ENCODE measurements around the gene ETV1.

Gene ETV1

DNA sequence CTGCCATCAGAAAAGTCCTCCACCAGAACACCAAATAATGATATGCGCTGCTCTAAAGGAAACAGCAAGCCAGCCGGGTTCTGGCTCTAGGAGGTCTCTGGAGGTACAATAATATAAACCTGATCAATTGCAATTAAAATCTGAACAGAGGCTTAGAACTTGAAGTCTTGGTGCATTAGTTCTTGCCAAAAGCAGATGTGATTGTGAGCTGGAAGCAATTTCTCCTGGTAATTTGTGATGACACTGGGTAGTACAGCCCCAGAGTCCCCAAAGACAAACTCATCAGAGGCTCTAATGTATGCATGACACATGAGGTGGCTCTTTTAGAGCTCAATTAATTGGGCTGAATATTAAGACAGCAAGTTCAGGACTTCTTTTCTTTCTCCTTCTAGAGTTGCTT, 3.3 kb downstream of the ETV1 start:
- no peak for DNase-seq

DNA sequence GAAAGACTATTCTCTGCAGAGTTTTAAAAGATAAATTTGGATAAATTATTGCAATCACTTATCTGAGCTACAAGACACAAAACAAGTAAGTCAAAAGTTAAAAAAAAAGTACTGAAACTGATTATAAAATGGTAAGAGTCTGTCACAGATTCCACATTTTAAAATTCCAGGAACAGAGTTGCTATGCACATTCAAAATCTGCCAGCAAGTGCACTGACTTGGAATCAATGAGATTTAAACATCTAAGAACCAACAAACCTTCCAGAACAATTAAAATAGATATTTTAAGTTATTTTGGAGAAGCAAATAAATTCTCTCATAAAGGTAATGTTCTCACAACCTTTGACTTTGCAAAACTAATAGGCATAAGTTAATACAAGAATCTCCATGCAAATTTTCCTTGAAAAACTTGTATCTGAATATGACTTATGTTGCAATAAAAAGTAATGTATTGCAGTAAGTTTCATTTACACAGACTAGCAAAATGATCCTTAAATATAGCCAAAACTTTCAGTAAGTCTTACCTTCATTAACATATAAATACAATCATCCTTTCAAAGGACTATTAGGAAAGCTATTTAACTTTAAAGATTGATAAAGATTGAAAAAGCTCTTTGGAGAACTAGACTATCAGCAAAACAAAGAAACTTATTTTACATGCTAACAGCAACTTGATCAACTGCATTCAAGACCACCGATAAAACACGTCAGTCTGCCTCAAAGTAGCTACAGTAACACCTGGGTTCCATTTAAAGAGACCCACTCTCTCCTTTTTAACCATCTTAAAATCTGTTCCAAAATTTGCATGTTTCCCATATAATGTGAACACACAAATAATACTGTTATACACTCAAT, 4.4 kb downstream of the ETV1 start:
- no peak for DNase-seq

DNA sequence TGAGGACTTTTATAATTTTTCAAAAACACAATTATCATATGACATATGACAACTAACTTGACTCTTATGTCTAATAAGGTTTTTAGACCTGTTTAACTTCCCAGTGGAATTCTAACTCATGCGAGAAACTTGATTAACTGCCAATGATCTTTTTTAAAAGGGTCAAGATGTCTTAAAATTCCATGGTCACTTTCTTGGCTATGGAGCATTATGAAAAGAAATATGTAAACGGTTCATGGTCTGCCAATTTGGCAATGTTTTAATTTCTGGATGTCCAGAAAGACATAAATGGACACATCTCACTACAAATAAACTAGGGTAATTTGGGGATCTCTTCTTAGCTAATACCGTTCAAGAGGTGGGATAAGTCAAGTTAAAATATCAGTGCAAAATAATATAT, 5.4 kb downstream of the ETV1 start:
- DNase-seq, result no peak

DNA sequence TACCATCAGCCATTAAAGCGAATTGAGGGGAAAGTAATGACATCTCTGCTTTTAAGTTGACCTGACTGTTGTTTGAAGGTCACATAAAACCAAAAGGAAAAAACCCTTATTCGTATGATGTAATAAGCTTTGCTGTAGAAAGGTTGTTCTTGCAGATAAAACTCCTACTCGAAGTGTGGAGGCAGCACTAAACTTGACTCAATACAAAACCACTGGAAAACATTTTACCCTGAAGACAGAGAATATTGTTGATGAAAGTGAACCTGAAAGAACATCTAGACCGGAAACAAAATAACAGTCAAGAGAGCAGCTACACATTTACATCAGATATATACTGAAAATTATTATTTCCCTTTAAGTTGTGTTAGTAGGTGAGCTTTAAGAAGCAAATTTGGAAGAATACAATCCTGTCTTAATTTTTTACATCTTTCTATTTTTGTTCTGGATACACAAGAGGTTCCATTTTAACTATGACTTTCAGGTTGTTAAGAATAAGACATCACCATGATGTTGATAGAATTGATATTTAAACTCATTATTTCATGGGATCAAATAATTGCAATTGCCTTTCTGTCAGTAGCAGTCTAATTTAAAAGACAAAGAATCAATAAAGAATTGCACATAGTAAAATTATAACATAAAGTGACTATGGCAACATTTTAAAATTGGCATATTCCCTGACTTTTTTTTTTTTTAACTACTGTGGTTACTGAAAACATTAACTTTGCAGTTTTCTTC, 6.4 kb downstream of the ETV1 start:
- DNase-seq, result no peak

DNA sequence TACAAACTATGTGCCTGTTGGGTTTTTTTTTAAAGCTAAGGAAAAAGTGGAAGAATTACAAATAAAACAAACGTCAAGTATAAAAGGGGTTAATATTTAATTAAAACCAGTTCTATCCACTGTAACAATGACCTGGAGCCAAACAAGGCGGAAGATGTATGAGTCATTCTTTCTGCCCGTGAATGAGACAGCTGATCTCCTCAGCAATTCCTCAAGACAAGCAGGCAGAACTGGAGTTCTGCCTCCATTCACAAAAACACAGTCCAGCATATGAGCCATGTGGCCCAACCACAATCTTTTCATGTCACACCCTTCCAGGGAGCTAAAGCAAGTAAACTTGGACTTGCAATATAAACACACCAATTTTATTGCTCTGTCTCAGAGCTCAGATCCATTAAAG, 8.4 kb downstream of the ETV1 start:
- no peak for DNase-seq

DNA sequence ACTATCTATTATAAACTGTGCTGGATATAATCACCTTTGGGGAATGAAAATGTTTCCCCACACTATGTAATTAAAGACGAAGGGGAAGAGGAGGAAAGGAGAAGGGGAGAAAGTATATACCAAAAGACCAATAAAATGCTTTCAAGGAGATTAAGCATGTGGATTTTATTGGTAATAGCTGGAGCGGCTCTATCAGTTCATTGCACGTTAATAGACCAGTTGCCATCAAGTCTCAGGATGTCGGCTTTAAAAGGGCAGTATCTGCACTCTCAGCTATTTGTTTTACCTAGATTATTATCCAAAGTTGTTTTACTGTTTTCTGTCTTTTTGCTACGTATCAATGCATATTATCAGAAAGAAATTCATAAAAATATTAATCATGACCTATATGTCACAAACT, 9.0 kb downstream of the ETV1 start:
- no peak for DNase-seq

DNA sequence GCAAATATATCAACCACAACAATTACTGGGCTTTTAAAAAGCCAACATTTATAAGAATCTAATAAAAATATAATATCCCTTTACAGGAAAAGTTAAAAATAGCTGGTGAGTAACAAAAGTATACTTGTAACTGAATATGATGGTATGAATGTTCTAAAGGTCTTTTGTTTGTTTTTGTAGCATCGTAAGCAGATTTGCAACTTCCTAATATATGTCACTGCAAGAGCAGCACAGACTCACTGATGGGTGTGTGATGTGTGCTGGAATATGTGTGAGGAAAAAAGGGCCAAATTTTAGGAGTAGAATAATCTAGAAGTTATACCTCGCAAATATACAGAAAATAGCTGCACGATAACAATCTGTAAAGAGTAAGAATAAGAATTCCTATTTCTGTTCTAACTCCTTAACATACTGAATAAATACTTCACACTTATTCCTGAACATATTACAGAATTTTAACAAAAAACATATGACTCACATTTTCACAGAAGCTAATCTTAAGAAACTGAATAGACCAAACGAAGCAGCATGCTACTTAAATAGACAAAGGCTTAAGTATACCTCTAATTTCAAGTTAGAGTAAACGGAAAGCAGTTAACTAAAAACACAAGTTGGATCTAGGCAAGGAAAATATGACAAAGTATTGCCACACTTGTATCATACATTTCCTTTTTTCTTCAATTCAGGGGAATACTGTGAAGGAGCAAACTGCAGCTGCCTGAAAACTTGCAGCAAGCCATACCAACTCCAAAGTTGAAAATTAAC, 9.6 kb downstream of the ETV1 start:
- DNase-seq, result no peak

DNA sequence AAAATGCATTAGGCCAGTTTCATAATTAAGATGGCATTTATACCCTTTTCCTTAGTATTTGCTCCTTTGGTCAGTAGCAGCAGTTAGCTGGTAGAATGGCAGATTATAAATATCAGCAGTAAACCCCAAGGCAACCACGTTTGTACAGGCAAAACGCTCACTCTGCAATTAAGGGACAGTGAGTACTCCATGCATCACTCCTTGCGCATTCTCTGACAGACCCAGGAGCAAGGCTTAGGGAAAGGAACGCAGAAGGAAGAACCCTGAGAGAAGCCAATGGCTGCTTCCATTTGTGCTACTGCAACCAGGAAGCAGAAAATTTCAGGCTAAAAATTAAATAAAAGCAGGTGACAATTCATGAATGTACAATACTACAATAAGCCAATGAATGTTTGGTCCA, 12.9 kb downstream of the ETV1 start:
- DNase-seq, result no peak

DNA sequence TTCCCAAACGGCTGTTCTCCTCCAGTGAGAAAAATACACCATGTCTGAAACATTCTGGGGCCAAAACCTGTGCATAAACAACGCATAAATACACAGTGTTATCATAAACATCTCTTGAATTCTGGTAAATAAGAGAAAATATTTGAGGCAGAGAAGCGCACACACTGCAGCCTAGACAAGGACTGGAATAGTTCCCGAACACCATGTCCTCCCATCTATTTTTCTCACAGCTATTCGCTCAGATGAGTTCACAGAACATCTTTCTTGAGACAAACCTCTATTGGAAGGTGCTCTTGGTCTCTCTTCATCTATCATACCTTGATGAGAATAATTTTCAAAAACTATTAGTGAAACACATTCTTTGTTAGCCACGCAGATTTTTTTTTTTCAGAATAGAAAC, 24.4 kb downstream of the ETV1 start:
- DNase-seq, result no peak

DNA sequence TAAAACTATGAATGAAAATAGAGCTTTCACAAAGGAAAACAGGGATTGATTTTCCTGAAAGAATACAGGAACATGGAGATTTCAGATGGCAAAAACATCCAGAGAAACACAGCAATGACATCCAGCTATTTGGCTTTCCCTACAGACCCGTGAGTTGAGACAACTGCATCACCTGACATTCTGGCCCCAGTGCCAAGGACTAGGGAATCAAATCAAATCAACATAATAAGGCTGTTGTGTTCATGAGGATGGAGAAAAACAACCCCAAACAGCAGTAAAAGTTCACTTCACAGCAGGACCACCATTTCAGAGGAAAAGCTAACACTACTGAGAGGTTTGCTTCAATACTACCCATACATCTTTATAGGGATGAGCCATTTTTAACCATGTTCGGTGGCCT, 25.5 kb downstream of the ETV1 start:
- no peak for DNase-seq

DNA sequence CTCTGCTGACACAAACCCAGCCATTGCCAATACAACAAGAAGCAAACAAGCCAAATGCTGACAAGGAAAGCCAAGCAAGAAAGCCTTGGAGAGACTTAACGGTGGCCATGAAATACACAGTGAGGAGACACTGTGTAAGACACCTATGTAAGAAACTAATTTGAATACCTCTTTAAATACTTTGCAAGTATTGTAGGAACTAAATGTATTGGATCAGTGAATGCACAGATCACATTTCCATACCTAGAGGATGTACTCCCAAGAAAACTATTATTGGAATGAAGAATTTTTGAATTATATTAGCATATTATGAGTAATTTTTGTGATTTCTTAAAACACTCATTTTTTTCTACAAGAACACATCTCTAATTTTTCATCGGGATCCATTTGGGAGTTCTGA, 34.0 kb downstream of the ETV1 start:
- no peak for DNase-seq

DNA sequence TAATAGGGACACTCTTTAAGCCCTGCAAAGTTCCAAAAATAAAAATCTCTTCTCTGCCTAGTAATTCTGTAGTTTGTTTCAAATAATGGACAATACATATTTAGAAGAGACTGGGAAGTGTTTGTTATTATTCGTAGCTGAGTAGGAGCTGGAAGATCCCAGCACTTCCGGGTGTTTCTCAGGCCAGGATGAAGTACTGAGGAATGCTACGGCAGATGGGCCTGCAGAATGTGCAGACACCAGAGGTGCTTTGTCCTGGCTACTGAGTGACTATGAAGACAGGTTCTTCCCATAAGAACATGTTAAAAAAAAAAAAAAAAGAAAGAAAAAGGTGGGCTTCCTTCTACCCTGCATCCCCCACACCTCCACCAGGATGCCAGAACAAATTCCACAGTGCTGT, 36.1 kb downstream of the ETV1 start:
- no peak for DNase-seq

DNA sequence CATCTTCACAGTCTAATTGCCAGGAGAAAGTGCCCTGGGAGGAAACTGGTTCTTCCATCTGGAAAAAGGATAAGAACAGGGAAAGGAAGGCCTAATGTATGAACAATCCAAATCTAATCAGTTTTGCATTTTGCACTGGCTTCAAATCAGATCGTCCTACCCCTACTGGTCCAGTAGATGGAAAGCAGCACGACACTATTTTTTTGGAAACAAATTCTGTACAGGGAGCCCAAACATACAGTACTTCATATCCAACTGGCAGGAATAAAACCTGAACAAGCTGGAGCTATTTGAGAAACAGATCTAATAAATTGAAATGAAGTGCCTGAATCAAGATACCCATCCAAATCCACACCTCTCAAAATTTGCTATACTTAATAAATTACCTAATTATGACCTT, 36.5 kb downstream of the ETV1 start:
- no peak for DNase-seq

DNA sequence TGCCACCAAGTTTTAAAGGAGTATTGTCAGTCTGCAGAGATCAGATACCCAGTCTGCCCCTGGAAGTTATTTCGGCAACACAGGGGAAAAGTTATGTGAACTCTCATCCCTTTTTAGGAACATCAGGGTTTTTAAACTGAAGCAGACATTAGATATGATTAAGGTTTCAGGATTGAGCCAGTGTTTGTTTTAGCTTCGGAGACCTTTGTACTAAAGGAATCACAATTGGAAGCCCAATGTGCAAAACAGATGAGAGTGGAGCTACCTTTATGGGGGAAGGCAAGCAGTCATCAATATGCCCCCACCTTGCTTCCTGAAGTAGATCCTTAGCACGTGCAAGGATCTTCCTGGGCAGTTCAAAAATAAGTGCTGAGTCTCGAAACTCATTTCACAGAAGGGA, 39.5 kb downstream of the ETV1 start:
- DNase-seq, result no peak

DNA sequence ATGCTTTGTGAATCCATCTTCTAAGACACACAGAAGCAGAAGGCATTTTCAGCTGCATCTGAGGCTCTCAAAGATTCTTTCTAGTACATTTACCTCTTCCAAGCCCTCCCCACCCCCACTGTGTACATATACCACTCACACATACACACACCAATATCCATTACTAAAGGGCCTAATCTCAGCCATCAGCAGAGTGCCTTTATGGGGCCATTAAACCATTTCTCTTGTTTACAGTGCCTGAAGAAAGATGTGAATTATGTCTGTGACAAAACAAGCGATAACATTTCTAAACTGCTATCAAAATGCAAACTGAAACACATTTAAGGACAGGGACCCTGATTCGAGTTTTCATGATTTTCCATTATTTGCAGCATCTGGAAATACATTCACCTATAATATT, 40.0 kb downstream of the ETV1 start:
- peak; percentile 92 for DNase-seq

DNA sequence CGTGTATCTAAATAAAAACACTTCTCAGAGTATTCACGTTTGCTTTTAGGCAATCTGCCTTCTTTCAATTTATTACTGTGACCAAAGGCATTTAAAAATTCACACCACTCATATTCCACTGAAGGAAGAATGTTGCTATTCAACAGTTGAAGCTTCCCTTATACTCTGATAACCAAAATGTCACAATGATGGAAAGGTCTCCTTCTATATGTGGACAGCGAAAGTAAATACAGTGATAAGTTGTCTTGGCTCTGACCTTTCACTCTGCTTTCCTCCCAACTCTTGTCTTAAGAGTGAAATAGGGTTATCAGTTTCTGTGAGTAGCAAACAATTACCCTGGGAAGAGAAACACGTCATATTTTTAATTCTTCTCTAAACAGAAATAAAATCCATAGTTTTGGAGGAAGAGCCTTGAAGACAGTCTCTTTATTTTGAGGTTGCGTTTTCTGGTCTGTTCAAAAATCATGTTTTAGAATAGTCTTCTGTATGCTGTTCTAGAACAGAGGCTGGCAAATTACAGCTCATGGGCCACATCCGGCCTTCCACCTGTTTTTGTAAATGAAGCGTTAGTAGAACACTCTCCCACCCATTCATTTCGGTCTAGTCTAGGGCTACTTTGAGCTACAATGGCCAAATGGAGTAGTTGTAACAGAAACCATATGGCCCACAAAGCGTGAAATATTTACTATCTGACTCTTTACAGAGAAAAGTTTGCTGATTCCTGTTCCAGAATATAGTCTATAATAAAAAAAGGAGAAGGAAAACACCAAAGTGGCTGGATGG, 41.3 kb downstream of the ETV1 start:
- DNase-seq, result no peak

DNA sequence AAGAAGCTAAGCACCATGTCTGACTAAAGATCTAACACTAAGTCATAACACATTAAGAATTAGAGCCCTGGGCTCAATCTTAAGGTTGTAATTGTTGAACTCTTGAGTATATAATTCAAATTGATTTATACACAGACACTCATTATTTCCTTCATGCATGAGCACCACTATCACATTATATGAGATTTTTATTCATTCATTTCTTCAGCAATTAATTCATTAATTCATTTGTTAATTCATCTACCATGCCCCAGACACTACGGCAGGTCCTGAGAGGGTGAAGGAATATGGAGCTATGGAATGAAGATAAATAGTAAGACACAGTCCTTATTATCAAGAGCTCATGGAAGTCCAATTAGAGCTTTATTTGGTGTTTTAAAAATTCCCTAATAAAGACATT, 41.9 kb downstream of the ETV1 start:
- DNase-seq, result no peak

DNA sequence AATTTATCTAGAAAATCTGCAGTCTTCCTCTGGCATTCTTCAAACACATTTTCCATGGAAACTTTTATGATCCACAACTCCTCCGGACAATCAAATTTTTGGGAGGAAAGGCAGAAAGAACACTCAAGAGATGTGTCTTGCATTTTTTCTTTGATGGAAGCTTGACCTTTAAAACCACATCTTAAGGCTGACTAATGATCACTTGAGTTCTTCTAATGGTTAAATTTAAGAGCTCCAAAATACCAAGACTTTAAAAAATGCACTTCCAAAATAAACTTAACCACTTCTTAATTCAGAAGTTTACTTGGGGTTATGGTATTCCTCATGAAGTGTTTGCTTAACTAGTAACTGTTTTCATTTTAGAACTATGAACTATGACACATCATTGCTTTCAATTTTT, 43.3 kb downstream of the ETV1 start:
- DNase-seq, result no peak

DNA sequence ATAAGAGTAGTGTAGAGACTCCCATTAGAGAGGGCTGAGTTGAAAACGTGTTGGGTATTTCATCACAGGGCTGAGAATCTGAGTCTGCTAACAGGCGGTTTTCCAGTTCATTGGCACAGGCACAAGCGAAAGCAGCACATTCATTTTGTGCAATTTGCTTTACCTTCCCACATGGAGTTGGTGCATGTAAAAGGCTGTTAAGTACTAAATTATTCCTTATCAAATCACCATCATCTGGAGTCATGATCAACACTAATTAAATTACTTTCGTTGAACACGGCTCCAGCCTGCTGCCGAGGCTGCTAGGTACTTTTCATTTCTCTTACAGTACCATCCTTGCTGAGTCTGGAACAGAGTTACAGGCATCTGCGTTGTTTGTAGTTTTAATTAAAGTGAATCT, 43.8 kb downstream of the ETV1 start:
- no peak for DNase-seq

DNA sequence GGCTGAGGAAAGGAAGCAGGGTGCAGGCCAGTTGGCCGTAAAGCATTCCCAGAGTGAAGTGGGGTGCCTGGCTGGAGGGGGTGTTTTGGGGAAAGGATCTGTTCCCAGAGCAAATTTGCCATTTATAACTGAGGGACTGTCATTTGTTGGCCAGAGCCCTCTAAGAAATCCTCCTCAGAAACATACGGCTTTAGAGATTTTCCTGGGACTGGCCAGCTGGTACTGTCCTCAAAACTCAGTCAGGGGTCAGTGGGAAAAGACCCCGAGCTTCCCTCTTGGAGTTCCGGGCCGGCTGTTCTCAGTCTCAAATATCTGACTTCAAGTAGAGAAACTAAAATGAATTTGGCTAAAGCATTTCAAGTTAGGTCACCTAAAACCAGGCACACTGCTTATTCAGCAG, 55.9 kb downstream of the ETV1 start:
- no peak for DNase-seq

DNA sequence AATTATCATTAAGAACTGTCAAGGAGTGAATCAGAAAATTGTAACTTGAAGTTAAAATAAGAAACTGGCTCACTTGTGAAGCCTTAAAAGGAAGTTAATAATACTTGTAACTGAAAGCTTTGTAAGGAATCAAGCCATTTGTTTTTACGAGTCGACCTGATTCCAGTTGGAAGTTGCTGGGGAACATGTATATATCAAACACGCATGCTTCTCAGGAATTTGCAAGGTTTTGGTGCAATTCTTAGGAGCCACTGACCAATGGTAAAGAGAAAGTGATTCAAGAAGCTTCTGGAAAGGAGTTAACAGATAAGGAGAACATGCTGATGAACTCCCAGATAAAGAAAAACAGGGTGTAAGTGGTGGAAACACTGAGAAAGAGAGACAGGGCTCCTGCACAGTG, 56.4 kb downstream of the ETV1 start:
- DNase-seq, result no peak

DNA sequence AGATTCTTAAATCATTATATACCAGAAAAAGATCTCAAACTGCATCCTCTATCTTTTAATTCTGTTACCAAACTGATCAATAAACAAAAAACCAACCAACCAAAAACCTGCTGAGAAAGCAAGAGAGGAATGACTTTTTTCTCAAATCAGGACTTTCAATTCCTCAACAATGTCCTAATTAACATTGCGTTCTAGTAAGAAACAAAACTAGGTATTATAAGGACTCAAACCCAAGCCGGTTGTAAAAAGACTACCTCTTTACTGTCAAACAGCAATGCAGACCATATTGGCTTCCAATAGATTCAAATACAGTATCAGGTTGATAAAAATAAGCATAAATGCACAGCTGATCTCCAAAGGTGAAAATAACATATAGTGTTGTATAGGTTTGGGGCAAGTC, 57.3 kb downstream of the ETV1 start:
- no peak for DNase-seq

DNA sequence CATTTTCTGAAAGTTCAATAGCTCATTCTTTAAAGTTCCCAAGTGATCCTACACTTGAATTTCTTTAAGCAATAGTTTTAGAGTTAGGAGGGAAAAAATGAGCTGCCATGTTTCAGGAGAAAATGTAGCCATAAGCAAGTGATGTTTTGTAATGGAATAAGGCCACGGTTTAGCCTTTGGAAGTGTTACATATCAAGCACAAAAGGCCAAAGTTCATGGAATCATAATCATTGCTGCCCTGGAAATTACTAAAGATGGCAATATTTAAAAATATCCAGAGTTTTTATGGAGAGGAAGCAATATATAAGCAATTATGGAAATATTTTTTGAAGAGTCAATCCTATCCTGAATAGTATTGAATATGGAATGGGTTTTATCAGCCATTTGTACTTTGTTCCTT, 68.4 kb downstream of the ETV1 start:
- DNase-seq, result no peak

Measured in NCI-H187 treated with DMSO at 0.1 percent for 48 hours (cell line).